T-helper 22 cell (primary cell): Measurements from ENCODE around the gene ZNF554.
A peak's percentile ranks its signal among the peaks of the same experiment; 100 is the strongest.

Experiments used
- DNase-seq: peaks from one replicate; pipeline ENCODE4 v3.0.0-alpha.2; 2020; ENCODE audit warnings: low read depth

Gene ZNF554

GRCh38 chr19:2819540-2820111 lies at the start of gene ZNF554:
Gene ZNF554 (plus strand): TSS chr19:2819868. CDS start chr19:2820072, 204 bp downstream.
- DNase-seq: peak; percentile 94

- DNase-seq: no peak
Observed at GRCh38 chr19:2770055-2771013, 49.3 kb upstream of the ZNF554 start.

- no peak for DNase-seq
Observed at GRCh38 chr19:2771786-2772674, 47.6 kb upstream of the ZNF554 start.

GRCh38 chr19:2774083-2774679 lies 45.5 kb upstream of the ZNF554 start:
- no peak for DNase-seq

- DNase-seq: no peak
Observed at GRCh38 chr19:2774953-2775555, 44.6 kb upstream of the ZNF554 start.

GRCh38 chr19:2775556-2776430 lies 43.9 kb upstream of the ZNF554 start:
- DNase-seq: peak; percentile 42

GRCh38 chr19:2777952-2778683 lies 41.5 kb upstream of the ZNF554 start:
- no peak for DNase-seq

GRCh38 chr19:2779121-2779740 lies 40.4 kb upstream of the ZNF554 start:
- no peak for DNase-seq

- no peak for DNase-seq
Observed at GRCh38 chr19:2780284-2780683, 39.4 kb upstream of the ZNF554 start.

- no peak for DNase-seq
Observed at GRCh38 chr19:2782329-2782935, 37.2 kb upstream of the ZNF554 start.

GRCh38 chr19:2782936-2783780 lies 36.5 kb upstream of the ZNF554 start, which contains the start of gene SGTA:
Gene SGTA (minus strand): TSS chr19:2783273. CDS start chr19:2769068, 14,205 bp downstream.
- peak; percentile 93 for DNase-seq

GRCh38 chr19:2783781-2784145 lies 35.9 kb upstream of the ZNF554 start:
- DNase-seq: no peak

GRCh38 chr19:2785244-2785997 lies 34.2 kb upstream of the ZNF554 start, which contains the start of gene THOP1:
Gene THOP1 (plus strand): TSS chr19:2785503. CDS start chr19:2785663, 160 bp downstream.
- peak; percentile 97 for DNase-seq

- DNase-seq: no peak
Observed at GRCh38 chr19:2787115-2787514, 32.6 kb upstream of the ZNF554 start.

GRCh38 chr19:2788237-2788636 lies 31.4 kb upstream of the ZNF554 start:
- no peak for DNase-seq

GRCh38 chr19:2790194-2790556 lies 29.5 kb upstream of the ZNF554 start:
- no peak for DNase-seq
